GM12864 (cell line): Measurements from ENCODE around the gene ZNF784.

Experiments used
- DNase-seq: peaks from one replicate; pipeline ENCODE4 v3.0.0-alpha.2; 2011; ENCODE audit warnings: low read depth
- H3K4me3 ChIP-seq: 2 replicates; pipeline ENCODE4 v1.5.1; 2011; ENCODE audit warnings: mild to moderate bottlenecking, low read depth, low read length, control low read depth
- TF ChIP-seq, protein P1 (sequence below): IDR thresholded peaks from 2 replicates; pipeline ENCODE4 v1.5.1; 2011; ENCODE audit warnings: low read depth, mild to moderate bottlenecking, moderate library complexity, low read length, control low read depth, inconsistent platforms; ENCODE audit errors: missing control alignments

The ZNF784 gene

DNA sequence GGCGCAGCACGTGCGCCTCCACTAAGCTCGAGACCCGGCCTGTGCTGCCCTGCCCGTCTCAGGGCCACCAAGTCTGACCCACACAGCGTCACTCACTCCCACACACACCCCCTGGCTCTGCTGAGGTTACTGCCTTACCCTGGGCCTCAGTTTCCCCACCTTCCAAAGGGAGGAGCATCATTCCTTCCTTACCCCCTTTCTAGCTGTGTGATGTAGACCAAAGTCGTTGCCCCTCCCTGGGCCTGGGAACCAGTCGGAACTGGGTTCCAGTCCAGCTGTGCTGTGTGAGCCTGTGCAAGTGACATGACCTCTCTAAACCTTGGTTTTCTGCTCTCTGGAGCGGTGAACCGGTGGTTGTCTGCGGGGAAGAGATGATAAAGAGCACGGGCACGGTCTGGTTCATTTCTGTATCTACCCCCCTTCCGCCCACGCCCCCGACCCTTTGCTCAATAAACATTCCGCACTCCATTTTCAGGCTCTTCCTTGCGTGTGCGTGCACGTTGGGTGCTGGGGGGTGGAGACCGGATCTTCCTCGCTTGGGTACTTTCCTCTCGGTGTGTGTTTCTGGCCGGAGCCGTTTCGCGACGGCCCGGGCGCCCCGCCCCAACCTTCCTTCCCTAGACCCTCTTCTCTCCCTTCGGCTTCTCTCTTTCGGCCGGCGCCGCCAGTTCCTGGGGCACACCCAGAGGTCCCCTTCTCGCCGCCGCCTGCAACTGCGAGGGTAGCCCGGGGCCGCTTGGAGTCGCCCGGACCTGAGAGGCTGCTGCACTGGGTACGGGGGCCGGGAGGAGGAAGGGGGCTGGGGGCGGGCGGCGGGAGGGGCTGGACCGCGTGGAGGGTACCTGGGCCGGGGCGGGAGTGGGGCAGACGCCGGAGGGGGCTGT lies 18.9 kb upstream of the ZNF784 start, which contains the start of gene ZNF581:
Gene ZNF581, plus strand, starts transcription at position 647 of the 884 bp plus-strand sequence. CDS start 923 bp downstream, outside the sequence.
- peak; percentile 63 for DNase-seq
- TF ChIP-seq, protein P1, sequence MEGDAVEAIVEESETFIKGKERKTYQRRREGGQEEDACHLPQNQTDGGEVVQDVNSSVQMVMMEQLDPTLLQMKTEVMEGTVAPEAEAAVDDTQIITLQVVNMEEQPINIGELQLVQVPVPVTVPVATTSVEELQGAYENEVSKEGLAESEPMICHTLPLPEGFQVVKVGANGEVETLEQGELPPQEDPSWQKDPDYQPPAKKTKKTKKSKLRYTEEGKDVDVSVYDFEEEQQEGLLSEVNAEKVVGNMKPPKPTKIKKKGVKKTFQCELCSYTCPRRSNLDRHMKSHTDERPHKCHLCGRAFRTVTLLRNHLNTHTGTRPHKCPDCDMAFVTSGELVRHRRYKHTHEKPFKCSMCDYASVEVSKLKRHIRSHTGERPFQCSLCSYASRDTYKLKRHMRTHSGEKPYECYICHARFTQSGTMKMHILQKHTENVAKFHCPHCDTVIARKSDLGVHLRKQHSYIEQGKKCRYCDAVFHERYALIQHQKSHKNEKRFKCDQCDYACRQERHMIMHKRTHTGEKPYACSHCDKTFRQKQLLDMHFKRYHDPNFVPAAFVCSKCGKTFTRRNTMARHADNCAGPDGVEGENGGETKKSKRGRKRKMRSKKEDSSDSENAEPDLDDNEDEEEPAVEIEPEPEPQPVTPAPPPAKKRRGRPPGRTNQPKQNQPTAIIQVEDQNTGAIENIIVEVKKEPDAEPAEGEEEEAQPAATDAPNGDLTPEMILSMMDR: no peak
- H3K4me3 ChIP-seq: peak within 1 kb of the TSS; percentile 71

DNA sequence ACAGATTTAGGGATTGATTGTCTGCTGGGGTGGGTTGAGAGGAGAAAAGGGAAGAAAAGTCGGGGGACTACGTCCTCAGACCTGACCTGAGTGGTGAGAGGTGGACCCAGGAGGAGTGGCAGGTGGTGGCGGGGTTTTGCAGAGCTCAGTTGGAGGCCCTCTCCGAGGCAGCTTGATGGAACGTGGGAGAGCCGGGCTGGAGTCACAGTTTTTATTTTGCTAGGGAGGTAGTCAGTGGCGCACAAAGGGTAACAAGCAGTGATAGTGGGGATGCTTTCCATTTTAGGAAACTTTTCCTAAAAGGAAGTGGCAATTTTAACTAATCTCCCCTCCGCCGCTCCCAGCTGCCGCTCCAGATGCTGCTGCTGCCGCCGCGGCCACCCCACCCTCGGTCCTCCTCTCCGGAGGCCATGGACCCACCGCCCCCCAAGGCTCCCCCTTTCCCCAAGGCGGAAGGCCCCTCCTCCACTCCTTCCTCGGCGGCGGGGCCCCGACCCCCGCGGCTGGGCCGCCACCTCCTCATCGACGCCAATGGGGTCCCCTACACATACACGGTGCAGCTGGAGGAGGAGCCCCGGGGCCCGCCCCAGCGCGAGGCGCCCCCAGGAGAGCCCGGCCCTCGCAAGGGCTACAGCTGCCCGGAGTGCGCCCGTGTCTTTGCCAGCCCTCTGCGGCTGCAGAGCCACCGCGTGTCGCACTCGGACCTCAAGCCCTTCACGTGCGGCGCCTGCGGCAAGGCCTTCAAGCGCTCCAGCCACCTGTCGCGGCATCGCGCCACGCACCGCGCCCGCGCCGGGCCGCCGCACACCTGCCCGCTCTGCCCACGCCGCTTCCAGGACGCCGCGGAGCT lies 18.0 kb upstream of the ZNF784 start:
- TF ChIP-seq, protein P1: no peak
- peak overlapping the region; percentile 71 for H3K4me3 ChIP-seq
- DNase-seq: no peak

DNA sequence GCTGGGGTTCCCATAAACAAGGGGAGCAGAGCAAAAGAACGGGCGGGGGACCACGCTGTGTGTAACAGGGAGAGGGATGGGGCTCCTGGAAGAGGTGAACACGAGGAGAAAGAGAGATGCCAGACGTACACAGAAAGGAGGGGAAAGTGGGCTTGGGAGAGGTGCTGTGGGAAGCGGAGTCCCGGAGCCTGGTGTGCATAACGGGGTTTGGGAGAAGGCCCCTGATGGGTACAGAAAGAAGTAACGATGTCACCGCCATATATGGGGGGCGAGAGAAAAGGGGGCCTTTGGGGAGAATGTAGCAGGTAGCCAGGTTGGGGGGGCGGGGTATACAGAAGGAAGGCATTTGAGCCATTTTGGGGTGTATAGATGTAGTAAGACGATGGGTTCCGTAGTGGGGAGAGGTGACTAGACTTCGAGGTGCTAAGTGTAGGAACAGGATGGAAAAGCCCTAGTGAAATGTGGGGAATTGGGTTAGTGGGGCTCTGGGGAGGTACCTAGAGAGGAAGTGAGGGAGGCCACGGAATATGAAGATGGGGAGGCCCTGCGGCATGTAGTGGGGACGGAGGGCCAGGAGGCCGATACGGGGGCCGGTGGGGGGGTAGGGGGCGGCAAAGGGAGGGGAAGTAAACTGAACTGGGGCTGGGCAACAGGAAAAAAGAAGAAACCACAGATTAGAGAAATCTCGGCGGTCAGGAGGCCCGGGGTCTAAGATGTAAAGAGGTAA lies 17.2 kb upstream of the ZNF784 start:
- H3K4me3 ChIP-seq: peak overlapping the region; percentile 71
- no peak for DNase-seq
- TF ChIP-seq, protein P1: no peak

DNA sequence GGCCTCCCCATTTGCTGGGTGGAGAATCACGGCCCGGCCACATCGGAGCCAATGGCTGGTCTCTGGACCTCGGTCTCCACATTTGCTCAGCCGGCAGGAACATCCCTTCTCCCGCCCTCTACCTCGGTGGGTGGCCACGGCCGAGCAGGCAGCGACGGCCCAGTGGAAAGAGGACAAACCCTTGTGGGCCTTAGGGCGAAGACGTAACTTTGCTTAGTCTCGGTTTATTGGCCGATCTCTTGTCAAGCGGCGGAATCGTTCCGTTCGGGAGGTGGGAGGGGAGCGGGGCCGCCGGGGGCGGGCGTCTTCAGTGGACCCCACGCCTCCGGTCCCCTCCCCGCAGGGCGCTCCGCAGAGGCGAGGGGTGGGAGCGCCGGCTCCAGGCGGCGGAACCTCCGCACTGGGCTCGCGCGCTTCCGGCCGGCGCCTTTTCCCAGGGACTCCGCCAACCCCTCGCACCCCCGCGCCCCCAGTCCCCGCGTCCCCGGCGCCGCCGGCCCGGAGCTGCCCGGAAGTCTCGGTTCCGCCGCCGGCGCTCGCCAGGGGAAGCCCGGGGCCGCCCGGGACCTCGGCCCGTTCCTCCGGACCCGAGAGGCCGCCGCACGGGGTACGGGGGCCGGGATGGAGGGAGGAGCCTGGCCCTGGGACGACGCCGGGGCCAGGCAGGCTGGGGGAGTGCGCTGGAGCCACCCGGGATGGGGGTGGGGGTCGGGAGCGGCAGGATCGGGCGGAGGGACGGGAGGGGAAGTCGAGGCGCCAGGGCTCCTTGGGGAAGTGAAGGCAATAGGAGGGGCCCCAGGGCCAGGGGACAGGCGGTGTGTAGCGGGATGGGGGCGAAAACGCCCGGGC lies 16.4 kb upstream of the ZNF784 start, which contains the start of gene ZNF580:
Gene ZNF580, plus strand, starts transcription at position 426 of the 849 bp plus-strand sequence. CDS start 1,507 bp downstream, outside the sequence.
- DNase-seq: no peak
- H3K4me3 ChIP-seq: peak within 1 kb of the TSS; percentile 71
- TF ChIP-seq, protein P1: no peak

DNA sequence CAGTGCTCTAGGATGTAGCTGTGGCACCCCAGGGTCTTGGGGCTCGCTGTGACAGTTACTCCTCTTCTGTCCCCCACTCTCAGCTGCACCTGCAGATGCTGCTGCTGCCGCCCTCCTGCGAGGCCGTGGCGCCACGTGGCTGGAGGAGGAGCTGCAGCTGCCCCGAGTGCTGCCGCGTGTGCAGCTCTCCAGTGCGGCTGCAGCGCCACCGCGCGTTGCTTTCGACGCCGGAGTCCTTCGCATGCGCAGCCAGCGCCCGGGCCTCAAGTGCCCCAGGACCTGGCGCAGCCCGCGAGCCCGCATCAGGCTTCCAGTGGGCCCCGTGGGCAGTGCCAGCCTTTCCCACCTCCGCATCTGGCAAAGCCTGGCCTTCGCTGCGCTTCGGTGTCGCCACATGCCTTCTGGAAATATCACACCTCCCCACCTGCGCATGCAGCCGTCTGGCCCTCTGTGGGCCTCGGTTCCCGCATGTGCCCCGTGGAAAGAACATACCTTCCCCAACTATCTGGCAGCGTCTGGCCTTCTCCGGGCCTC lies 15.7 kb upstream of the ZNF784 start:
- TF ChIP-seq, protein P1: peak; percentile 75
- peak overlapping the region; percentile 71 for H3K4me3 ChIP-seq
- peak; percentile 67 for DNase-seq

DNA sequence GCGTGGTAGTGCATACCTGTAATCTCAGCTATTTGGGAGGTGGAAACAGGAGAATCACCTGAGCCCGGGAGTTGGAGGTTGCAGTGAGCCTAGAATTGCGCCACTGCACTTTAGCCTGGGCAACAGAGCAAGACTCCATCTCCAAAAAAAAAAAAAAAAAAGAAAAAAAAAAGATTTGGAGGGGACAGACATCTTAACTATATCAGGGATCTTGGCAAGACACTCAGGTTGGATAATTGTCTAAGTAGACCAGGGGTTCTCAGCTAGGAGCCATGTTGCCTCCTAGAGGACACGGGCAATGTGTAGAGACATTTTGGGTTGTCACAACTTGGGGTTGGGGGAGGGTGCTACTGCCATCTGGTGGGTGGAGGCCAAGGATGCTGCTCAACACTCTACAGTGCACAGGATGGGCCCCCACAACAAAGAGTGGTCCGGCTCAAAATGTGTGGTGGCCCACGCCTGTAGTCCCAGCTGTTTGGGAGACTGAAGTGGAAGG lies 14.5 kb upstream of the ZNF784 start:
- no peak for DNase-seq
- H3K4me3 ChIP-seq: no peak overlapping the region
- TF ChIP-seq, protein P1: peak; percentile 66
